NOMO-1 (cell line): ENCODE data around the gene CYB561A3.
"Not testable (repeated sequence)": the region's sequence is repeated elsewhere in the genome, so short reads cannot be mapped to it uniquely, and the experiment has no call there.

Experiments used
- DNase-seq, 2 experiments: peaks; one replicate each; lab custom pipeline; 2025; ENCODE audit not compliant: unreplicated experiment in 2 of 2; lab: John Stamatoyannopoulos, UW

The CYB561A3 gene, protein sequence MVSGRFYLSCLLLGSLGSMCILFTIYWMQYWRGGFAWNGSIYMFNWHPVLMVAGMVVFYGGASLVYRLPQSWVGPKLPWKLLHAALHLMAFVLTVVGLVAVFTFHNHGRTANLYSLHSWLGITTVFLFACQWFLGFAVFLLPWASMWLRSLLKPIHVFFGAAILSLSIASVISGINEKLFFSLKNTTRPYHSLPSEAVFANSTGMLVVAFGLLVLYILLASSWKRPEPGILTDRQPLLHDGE

DNA sequence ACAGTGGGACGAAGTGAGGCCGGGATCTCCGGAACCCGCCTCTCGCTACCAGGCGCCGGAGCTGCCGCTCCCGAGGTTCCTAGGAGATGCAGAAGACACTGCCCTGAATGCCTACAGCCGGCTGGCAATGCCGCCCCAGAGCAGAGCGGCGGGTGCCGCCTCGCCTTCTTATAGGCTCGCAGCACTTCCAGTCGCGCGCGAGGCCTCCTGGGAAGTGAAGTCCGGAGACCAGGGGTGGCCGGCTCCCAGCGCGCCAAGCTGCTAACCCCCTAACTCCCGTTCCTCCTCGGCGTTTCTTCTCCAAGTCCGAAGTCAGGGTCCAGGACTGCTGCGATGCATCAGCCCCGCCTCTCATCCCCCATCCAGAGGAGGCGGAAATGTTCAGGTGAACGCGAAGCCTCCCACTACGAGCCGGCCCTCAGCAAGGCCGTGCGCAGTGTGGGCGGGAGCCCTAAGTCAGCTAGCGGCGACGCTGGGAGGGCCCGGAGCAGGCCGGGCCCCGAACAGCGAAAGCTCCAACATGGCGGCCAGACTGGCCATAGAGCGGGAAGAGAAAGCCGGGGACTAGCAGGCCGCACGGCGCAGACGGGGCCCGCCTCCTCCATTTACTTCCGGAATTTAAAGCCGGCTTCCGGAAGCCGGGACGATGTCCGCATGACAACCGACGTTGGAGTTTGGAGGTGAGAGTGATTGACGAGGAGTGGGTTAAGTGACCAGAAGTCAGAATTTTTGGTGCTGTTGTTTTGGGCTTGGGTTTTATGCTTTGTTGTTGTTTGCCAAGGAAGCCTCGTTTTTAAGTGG, at the start of gene CYB561A3, which contains the start of gene TMEM138:
Gene CYB561A3, minus strand, starts transcription at position 142 of the 801 bp plus-strand sequence. CDS start 5,169 bp downstream, outside the sequence.
Gene TMEM138, plus strand, starts transcription at position 634 of the 801 bp plus-strand sequence. CDS start 2,017 bp downstream, outside the sequence.
- DNase-seq = peak; percentile 94 to 96

GRCh38 chr11:61406991-61407728, 45.5 kb upstream of the CYB561A3 start:
- DNase-seq = no peak

- DNase-seq = no peak
Measured at GRCh38 chr11:61406067-61406466, 44.4 kb upstream of the CYB561A3 start.

GRCh38 chr11:61404641-61405040, 43.0 kb upstream of the CYB561A3 start:
- DNase-seq = no peak

- no peak for DNase-seq
Measured at GRCh38 chr11:61404103-61404502, 42.4 kb upstream of the CYB561A3 start.

DNA sequence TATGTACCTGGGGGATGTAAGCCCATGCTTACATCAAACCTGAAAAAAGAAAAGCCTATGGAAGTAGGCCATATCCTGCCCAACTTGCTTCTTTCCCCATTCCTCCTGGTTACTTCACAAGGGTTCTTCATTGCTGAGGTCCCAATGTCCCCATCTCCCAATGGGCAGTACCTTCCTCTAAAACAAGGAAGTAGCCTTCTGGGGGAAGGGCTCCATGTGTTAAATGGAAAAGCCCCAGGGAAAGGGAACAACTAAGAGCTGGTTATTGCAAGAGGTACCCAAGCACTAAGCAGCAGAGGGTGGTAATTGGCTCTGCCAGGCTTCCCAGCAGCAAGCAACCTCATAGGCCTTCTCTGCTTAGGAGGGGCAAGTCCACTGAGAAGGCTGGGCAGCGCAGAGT, 42.0 kb upstream of the CYB561A3 start:
- no peak for DNase-seq

- DNase-seq = no peak
Measured at GRCh38 chr11:61401573-61401972, 39.9 kb upstream of the CYB561A3 start.

DNA sequence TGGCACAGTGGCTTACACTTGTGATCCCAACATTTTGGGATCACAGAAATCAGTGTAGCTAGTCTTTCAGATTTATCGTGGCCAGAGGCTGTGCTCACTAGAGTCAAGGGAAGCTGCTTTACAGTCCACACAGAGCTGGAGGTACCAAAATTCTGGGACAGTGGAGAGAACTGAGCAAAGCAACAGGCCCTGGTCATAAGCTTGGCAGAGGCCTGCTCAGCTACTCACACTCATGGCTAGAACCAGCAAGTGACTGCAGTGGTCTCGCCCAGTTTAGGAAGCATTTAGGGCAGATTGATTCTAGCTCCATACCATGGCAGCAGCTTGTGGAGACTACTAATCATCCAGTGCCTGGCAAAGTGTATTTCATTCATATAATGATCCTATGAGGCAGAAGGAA, 39.5 kb upstream of the CYB561A3 start:
- no peak for DNase-seq

GRCh38 chr11:61392981-61393595, 31.4 kb upstream of the CYB561A3 start:
- peak; percentile 19 to 22 for DNase-seq

- no peak for DNase-seq
Measured at GRCh38 chr11:61390161-61390560, 28.5 kb upstream of the CYB561A3 start.

DNA sequence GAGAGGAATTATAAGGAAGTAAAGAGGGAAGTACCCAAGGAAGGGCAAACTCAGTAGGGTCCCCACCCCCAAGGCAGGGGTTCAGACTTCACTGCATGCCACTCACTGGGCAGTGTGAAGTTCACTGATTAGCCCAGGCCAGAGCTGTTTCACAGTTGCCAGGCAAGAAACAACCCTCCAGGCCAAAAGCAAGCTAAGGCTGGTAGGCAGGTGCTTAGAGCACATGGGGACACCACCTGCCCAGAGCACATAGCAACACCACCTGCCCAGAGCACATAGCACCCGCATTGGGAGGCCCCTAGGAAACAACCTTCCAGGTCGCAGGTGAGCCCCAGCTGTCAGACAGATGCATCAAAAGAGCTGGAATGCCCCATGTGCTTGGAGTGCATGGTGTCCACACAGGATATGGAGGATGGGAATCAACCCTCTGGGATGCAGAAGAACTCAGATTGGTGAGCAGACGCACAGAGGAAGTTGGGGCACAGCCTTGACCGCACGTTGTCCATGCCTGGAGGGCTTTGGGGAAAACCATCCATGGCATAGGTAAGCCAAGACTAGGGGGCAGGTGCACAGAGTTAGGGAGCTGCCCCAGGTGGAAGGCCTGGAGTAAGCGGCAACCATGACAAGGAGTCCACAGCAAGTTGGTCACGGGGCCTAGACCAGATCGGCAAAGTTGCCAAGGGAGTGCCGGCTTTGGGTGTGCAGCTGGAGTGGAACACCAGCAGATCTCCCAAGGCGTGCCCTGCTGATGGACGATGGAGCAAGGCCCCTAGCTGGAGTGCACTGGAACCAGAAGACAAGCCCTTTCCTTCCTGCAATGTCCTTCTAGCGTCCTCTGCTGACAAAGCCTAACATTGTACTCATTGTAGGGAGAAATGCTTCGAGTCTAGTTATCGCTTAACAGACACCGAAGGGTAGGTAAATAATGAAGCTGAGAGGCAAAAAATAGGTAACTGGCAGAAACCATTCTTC, 22.9 kb upstream of the CYB561A3 start:
- no peak for DNase-seq

- not testable (repeated sequence) for DNase-seq
Measured at GRCh38 chr11:61383859-61384258, 22.2 kb upstream of the CYB561A3 start.

- no peak for DNase-seq
Measured at GRCh38 chr11:61380884-61381283, 19.2 kb upstream of the CYB561A3 start.

- peak; percentile 73 to 90 for DNase-seq
Measured at GRCh38 chr11:61378713-61379313, 17.1 kb upstream of the CYB561A3 start.

DNA sequence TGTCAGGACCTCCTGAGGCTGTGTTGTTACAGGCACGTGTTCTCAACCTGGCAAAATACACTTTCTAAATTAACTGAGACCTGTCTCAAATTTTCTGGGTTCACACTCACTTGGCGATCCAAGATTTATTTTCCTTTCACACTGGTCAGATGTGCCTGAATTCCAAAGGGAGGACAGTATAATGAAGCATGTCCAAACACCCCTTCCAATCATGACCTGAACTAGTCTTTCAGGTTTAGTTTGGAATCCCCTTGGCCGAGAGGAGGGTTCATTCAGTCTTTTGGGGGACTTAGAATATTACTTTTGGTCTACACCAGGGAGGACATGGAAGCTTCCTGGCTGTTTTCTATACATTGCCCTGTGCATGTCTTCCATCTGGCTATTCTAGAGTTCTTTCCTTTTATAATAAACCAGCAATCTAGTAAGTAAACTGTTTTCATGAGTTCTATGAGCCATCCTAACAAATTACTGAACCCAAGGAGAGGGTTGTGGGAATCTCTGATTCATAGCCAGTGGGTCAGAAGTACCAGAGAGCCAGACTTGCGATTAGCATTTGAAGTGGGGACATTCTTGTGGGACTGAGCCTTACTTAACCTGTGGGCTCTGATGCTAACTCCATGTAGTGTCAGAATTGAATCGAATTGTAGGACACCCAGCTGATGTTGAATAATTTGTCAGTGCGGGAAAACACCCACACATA, 15.9 kb upstream of the CYB561A3 start:
- no peak for DNase-seq

DNA sequence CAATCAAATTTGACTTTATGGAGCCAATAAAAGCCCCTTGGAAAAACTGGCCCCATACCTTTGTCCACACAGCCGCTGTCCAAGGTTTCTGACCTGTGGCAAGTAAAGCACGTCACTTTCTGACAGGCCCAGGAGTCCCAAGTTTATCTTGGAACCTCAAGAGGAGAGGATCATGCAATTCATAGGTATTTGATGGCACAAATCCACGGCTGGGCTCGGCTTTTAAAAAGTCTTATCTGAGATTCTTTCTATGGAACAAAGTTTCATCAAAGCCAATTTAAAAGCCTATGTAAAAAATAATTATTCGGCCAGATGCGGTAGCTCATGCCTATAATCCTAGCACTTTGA, 14.1 kb upstream of the CYB561A3 start:
- DNase-seq = no peak

- no peak for DNase-seq
Measured at GRCh38 chr11:61372659-61373420, 11.2 kb upstream of the CYB561A3 start.

DNA sequence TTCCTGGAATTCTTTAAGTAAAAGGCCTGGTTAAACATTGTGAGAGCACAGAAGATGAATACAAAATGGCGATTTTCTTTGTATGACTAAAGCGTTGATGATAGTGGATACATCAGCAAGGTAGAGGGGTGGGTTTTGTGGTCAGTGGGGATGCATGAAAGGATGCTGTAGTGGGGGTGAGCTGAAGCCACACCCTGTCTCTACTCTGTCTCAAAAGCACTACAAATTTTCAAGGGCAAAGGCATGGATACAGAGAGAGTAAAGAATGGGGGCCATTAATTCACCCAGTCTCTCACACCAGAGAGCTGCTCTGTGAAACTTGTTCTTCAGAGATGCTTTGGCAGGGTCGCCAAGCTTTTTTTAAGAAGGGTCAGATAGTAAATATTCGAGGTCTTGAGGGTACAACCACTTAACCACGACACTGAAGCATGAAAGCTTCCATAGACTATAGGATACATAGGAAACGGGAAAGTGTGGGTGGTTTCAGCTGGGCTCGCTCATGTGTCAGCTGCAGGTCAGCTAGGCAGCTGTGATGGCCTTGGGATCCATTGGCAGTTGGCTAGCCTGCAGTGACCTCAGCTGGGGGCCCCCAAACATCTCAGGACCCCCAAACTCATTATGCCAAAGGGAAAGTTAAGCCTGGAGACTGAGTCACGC, 8.8 kb upstream of the CYB561A3 start:
- no peak for DNase-seq
